GM20000 (cell line): ENCODE data around the gene UCK2.

Experiments
- DNase-seq: peaks from one replicate; pipeline ENCODE4 v3.0.0; 2012; ENCODE audit warnings: low spot score
- TF ChIP-seq, protein P1 (sequence below): IDR thresholded peaks from 2 replicates; pipeline ENCODE4 v1.5.1; 2012; ENCODE audit warnings: mild to moderate bottlenecking, control low read depth; ENCODE audit errors: extremely low read depth, missing control alignments

Gene UCK2

DNA sequence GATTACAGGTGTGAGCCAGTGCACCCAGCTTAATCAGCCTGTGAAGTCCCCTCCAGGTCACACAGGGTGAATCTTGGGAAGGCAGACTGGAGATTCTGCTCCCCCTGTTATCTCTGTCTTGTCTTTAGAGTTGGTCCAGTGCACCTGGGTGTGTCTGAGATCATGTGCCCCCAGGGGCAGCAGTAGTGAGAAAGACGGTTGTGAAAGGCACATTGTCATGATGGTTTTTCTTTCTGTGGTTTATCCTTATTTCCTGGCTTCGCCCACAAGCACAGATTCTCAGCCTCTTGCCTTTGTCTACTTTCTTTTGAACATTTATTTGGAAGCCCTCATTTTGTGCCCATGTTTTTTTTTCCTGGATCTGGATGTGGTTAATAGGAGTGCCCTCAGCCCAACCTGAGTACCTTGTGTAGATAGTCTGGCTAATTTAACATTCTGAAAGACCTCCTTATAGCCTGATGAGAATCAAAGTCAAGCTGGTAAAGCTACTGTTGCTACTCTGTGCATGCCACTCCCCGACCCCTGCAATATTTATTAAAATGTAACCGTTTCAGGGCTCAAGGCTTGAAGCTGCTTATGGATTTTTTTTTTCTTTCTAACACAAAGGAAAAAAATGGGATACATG is 23.7 kb downstream of the UCK2 start:
- TF ChIP-seq, protein P1, sequence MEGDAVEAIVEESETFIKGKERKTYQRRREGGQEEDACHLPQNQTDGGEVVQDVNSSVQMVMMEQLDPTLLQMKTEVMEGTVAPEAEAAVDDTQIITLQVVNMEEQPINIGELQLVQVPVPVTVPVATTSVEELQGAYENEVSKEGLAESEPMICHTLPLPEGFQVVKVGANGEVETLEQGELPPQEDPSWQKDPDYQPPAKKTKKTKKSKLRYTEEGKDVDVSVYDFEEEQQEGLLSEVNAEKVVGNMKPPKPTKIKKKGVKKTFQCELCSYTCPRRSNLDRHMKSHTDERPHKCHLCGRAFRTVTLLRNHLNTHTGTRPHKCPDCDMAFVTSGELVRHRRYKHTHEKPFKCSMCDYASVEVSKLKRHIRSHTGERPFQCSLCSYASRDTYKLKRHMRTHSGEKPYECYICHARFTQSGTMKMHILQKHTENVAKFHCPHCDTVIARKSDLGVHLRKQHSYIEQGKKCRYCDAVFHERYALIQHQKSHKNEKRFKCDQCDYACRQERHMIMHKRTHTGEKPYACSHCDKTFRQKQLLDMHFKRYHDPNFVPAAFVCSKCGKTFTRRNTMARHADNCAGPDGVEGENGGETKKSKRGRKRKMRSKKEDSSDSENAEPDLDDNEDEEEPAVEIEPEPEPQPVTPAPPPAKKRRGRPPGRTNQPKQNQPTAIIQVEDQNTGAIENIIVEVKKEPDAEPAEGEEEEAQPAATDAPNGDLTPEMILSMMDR: no peak
- DNase-seq: peak; percentile 49

DNA sequence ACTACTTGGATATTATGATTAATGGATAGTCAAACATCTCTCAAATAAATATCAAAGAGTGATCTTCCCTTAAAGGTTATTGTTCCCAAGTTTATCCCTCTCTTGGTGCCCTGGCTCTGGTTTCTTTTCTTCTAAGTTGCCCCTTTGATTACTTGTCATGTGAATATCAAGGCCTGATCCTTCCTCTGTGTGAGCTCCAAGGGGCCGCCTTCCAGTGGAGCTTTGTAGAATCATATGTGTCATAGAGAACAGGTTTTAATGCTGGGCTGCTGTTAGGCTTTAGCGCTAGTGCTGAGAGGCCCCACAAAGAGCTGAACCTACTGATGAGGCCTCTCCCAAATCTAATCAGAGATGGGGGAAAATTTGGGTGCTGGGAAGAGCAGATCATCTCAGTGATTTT is 25.5 kb downstream of the UCK2 start:
- no peak for DNase-seq
- TF ChIP-seq, protein P1: no peak

DNA sequence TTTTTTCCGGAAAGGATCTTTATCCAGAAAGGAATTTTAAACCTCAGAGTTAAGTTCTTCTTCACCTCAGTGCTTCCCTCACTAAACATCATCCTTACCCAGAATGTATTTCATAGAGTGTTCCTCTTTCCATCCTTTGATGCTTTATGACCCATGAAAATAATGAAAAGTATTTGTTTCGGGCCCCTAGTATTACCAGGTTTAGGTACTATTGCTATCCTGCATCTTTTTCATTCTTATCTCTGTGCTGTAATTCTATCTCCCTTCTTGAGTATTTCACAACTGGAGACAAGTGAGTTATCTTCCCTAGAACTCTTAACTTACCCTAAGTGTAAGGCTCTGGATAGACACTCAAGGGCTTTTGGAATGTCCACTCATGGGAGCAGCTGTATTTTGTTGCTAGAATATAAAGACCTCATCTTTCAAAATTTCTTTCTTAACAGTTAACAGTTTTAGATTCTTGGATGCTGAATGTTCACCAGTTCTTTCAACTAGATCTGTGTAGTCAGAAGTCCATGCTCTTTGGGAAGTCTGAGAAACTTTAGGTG is 26.2 kb downstream of the UCK2 start:
- DNase-seq: no peak

GRCh38 chr1:165854101-165854845 is 26.9 kb downstream of the UCK2 start:
- TF ChIP-seq, protein P1: no peak
- no peak for DNase-seq

More for the DNA sequence above, 26.2 kb downstream of the UCK2 start:
- TF ChIP-seq, protein P1: no peak

GRCh38 chr1:165855010-165855838 is 27.8 kb downstream of the UCK2 start:
- TF ChIP-seq, protein P1: no peak
- DNase-seq: no peak

DNA sequence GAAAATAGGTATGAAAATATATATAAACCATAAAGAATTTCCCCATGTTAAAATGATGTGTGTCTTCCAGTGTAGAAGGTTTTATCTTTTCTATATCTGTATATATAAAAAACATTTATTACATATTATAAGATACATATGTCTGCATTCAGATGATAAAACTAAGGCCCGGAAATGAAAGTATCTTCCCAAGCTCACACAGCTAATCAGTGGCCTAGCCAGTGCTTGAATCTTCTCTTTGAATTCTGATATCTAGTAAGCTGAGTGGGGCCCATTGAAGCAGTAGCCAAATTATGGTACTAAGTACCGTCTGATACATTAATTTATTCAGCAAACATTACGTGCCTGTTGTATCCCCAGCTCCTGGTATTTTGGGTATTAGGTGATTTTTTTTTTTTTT is 28.6 kb downstream of the UCK2 start:
- TF ChIP-seq, protein P1: no peak
- no peak for DNase-seq
